Measurements from ENCODE around the gene DCX. TPM values are rescaled to one million over a fixed set of nuclear protein-coding genes. Genes with fewer than 3 reads are reported as not detected.
A peak's percentile ranks its signal among the peaks of the same experiment; 100 is the strongest.

Gene DCX
- total RNA-seq, 1 experiment from 2014 or later: not detected

GRCh38 chrX:111270339-111270738 is 141.7 kb downstream of the DCX start, which contains the start of gene CAPN6:
TSS of gene CAPN6 (minus strand) at chrX:111270483. CDS start at chrX:111263936, 6,547 bp downstream.
- DNase-seq: peak; percentile 9
- TF ChIP-seq CTCF (IDR thresholded peaks at IDR 0.05; ENCODE audit: unreplicated experiment): no peak
- intact Hi-C loops (cut with micrococcal nuclease; ENCODE audit: unreplicated experiment): no loop called here
- peaks cover 12% of the 10 kb centered on the region for H3K27me3 Mint-ChIP-seq (ENCODE audit: unreplicated experiment)
- H3K27ac Mint-ChIP-seq (ENCODE audit: unreplicated experiment): no peak within 1 kb of the TSS
- no peaks in the 10 kb centered on the region for H3K9me3 Mint-ChIP-seq (ENCODE audit: low read depth, unreplicated experiment)
- no peaks in the 10 kb centered on the region for H3K36me3 Mint-ChIP-seq (ENCODE audit: insufficient read depth, unreplicated experiment)
- BruUV-seq (replicated peaks): no TSS peak
- CTCF ChIA-PET: no interaction called here
- no peaks in the 10 kb centered on the region for H3K4me1 Mint-ChIP-seq (ENCODE audit: low read depth, unreplicated experiment)
- no peak within 1 kb of the TSS for H3K4me3 Mint-ChIP-seq (ENCODE audit: low read depth, unreplicated experiment)

- Mint-ChIP-seq H3K27me3 (ENCODE audit: unreplicated experiment) (peaks cover 11% of the 10 kb centered on the region), H3K4me1 (ENCODE audit: low read depth, unreplicated experiment) (no peaks in the 10 kb centered on the region), H3K36me3 (ENCODE audit: insufficient read depth, unreplicated experiment) (no peaks in the 10 kb centered on the region), H3K9me3 (ENCODE audit: low read depth, unreplicated experiment) (no peaks in the 10 kb centered on the region), H3K27ac (ENCODE audit: unreplicated experiment) (no peak overlapping the region), H3K4me3 (ENCODE audit: low read depth, unreplicated experiment) (no peak overlapping the region)
- no peak for DNase-seq
- no TSS peak for BruUV-seq (replicated peaks)
- CTCF ChIA-PET: no interaction called here
- intact Hi-C loops (cut with micrococcal nuclease; ENCODE audit: unreplicated experiment): loop anchor here (5.0 kb wide), 1 partner anchor 179 kb away; no protein-coding TSS in a partner anchor
- no peak for TF ChIP-seq CTCF (IDR thresholded peaks at IDR 0.05; ENCODE audit: unreplicated experiment)
Measured at GRCh38 chrX:111268506-111268905, 143.5 kb downstream of the DCX start.

- intact Hi-C loops (cut with micrococcal nuclease; ENCODE audit: unreplicated experiment): loop anchor here (5.0 kb wide), 1 partner anchor 182 kb away; no protein-coding TSS in a partner anchor
- no peaks in the 10 kb centered on the region for H3K36me3 Mint-ChIP-seq (ENCODE audit: insufficient read depth, unreplicated experiment)
- H3K4me1 Mint-ChIP-seq (ENCODE audit: low read depth, unreplicated experiment): no peaks in the 10 kb centered on the region
- no TSS peak for BruUV-seq (replicated peaks)
- no peaks in the 10 kb centered on the region for H3K9me3 Mint-ChIP-seq (ENCODE audit: low read depth, unreplicated experiment)
- DNase-seq: no peak
- H3K4me3 Mint-ChIP-seq (ENCODE audit: low read depth, unreplicated experiment): no peak overlapping the region
- no peak overlapping the region for H3K27ac Mint-ChIP-seq (ENCODE audit: unreplicated experiment)
- no peaks in the 10 kb centered on the region for H3K27me3 Mint-ChIP-seq (ENCODE audit: unreplicated experiment)
- CTCF ChIA-PET: no interaction called here
- no peak for TF ChIP-seq CTCF (IDR thresholded peaks at IDR 0.05; ENCODE audit: unreplicated experiment)
Measured at GRCh38 chrX:111265486-111265885, 146.5 kb downstream of the DCX start.

GRCh38 chrX:111264385-111264784 is 147.6 kb downstream of the DCX start:
- no peak overlapping the region for H3K27ac Mint-ChIP-seq (ENCODE audit: unreplicated experiment)

More at GRCh38 chrX:111264385-111264784, 147.6 kb downstream of the DCX start:
- intact Hi-C loops (cut with micrococcal nuclease; ENCODE audit: unreplicated experiment): no loop called here
- H3K9me3 Mint-ChIP-seq (ENCODE audit: low read depth, unreplicated experiment): no peaks in the 10 kb centered on the region
- no TSS peak for BruUV-seq (replicated peaks)
- TF ChIP-seq CTCF (IDR thresholded peaks at IDR 0.05; ENCODE audit: unreplicated experiment): no peak
- H3K36me3 Mint-ChIP-seq (ENCODE audit: insufficient read depth, unreplicated experiment): no peaks in the 10 kb centered on the region
- H3K27me3 Mint-ChIP-seq (ENCODE audit: unreplicated experiment): no peaks in the 10 kb centered on the region
- H3K4me1 Mint-ChIP-seq (ENCODE audit: low read depth, unreplicated experiment): no peaks in the 10 kb centered on the region
- CTCF ChIA-PET: no interaction called here
- DNase-seq: no peak
- H3K4me3 Mint-ChIP-seq (ENCODE audit: low read depth, unreplicated experiment): no peak overlapping the region

Measured in Calu3 (cell line).